Measurements from ENCODE around the gene DLGAP5.

DNA sequence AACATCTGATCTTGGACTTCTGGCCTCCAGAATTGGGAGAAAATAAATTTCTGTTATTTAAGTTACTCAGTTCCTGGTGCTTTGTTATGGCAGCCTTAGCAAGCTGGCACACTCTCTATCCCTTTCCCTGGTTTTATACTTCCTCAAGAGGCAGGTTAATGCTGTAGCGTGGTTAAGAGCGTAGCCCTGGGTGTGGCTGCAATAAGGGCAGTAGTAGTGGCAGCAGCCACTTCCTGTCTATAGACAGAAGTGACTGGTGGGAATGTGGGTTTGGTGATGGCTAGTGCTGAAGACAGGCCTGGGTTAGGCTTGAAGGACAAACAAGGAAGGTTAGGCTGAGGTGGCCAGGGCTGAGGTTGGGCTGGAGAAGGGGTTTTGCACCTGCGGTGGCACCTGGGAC, 66.0 kb downstream of the DLGAP5 start:
- TF ChIP-seq EZH2 (IDR thresholded peaks at IDR 0.05; ENCODE audit: borderline replicate concordance, low read length) = no peak
- TF ChIP-seq, protein P1, sequence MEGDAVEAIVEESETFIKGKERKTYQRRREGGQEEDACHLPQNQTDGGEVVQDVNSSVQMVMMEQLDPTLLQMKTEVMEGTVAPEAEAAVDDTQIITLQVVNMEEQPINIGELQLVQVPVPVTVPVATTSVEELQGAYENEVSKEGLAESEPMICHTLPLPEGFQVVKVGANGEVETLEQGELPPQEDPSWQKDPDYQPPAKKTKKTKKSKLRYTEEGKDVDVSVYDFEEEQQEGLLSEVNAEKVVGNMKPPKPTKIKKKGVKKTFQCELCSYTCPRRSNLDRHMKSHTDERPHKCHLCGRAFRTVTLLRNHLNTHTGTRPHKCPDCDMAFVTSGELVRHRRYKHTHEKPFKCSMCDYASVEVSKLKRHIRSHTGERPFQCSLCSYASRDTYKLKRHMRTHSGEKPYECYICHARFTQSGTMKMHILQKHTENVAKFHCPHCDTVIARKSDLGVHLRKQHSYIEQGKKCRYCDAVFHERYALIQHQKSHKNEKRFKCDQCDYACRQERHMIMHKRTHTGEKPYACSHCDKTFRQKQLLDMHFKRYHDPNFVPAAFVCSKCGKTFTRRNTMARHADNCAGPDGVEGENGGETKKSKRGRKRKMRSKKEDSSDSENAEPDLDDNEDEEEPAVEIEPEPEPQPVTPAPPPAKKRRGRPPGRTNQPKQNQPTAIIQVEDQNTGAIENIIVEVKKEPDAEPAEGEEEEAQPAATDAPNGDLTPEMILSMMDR (IDR thresholded peaks at IDR 0.05; ENCODE audit: low read length) = no peak
